HepG2 (cell line): Measurements from ENCODE around the gene CTSZ.

Source experiments
- AGO2 ChIP-seq: fragments of 200-400 bp; formaldehyde crosslinking; optimal IDR thresholded peaks from 2 replicates; pipeline ENCODE3; 2017; ENCODE audit warnings: mild to moderate bottlenecking, low read depth, low read length, moderate library complexity
- CTCF ChIP-seq: sonication (generic); formaldehyde crosslinking; IDR thresholded peaks from 2 replicates; pipeline ENCODE4 v1.5.0; 2020; ENCODE audit warnings: mild to moderate bottlenecking, missing genetic modification reagents, moderate library complexity
- KDM1A ChIP-seq: IDR thresholded peaks from 2 replicates; pipeline ENCODE4 v1.6.1; 2016; ENCODE audit warnings: missing compliant biosample characterization
- KDM6A ChIP-seq: IDR thresholded peaks from 2 replicates; pipeline ENCODE4 v1.6.1; 2016; ENCODE audit warnings: low read depth
- SMAD1 ChIP-seq: sonication (generic); formaldehyde crosslinking; IDR thresholded peaks from 2 replicates; pipeline ENCODE4 v1.4.0; 2020; ENCODE audit warnings: missing genetic modification reagents, low read depth, mild to moderate bottlenecking, borderline replicate concordance
- STAT5B ChIP-seq: sonication (generic); formaldehyde crosslinking; IDR thresholded peaks from 2 replicates; pipeline ENCODE4 v1.4.0; 2020; ENCODE audit warnings: missing genetic modification reagents
- TARDBP ChIP-seq: sonication (generic); formaldehyde crosslinking; IDR thresholded peaks from 2 replicates; pipeline ENCODE4 v1.8.0; 2022; ENCODE audit warnings: mild to moderate bottlenecking, missing genetic modification reagents

GRCh38 chr20:58989196-58989595 is 17.9 kb downstream of the CTSZ start:
- TF ChIP-seq SMAD1 (no peak), KDM6A (CRISPR knock-in tag) (no peak), KDM1A (CRISPR knock-in tag) (no peak), STAT5B (CRISPR knock-in tag) (no peak), TARDBP (CRISPR knock-in tag) (no peak), CTCF (CRISPR knock-in tag) (no peak), AGO2 (no peak)
